IPS-NIHi7 (cell line): ENCODE results near the gene CROCC2.

ENCODE experiments used
- DNase-seq: peaks from one replicate; pipeline ENCODE4 v3.0.0; 2012; ENCODE audit warnings: mixed read lengths; ENCODE audit errors: extremely low spot score

Gene CROCC2

DNA sequence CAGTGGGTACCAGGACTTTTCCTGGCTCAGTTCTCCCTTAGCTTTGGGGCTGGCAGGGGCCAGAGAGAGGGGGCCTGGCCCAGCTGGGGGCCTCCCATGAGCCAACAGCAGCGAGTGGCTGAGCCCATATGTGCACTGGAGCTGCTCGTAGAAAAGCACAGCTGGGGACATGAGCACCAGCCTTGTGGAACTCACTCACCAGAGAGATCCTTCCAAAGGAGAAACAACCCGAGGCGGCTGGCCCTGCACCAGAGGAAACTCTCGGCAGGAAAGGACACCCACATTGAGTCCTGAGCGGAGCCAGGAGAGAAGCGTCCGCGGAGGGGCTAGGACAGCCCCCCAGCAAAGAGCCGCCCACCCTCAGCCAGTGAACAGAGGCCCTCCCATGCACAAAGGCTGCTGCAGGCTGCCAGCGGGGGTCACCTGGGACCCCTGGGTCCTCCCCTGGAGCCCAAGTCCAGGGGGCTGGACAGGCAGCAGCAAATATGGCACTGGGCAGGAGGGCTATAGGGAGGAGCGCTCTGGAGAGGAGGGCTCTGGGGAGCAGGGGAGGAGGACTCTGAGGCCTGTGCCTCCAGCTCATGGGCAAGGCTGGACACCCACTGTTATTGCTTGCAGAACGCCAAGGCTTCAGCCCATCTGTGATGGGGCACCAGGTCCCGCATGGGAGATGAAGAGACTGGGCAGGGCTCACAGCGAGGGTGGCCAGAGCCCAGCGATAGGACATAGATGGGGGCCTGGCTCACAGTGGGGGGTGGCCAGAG, 50.2 kb downstream of the CROCC2 start:
- no peak for DNase-seq

DNA sequence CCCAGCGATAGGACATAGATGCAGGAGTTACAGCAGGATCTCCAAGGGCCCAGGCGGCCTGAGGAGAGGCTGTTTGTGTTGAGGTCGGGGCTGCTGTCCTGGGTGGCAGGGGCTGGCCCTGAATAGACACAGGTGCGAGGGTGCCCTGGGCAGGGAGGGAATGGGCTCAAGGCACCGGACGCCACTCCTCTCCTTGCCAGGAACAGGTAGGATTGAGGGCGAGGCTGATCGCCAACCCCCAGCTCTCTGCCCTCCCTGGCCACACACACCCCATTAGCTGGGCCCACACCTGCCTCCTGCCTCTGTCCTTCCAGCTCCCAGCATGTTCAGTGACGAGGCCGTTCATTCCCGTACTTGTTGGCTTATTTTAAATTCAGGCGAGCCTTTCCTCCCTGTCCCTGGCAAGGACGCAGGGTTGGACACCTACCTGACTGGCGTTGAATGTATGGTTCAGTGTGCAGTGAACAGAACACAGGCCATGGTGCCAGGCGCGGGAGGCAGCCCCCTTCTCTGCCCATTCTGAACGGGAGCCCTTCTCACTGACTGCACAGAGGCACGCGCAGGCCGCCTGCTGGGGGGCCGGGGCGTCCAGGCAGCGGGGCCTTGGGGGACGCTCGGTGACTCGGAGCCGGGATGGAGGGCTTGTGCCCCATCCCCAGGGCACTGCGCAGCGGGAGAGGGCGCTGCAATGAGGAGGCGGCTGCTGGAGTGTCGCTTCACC, 51.0 kb downstream of the CROCC2 start:
- DNase-seq, result no peak

DNA sequence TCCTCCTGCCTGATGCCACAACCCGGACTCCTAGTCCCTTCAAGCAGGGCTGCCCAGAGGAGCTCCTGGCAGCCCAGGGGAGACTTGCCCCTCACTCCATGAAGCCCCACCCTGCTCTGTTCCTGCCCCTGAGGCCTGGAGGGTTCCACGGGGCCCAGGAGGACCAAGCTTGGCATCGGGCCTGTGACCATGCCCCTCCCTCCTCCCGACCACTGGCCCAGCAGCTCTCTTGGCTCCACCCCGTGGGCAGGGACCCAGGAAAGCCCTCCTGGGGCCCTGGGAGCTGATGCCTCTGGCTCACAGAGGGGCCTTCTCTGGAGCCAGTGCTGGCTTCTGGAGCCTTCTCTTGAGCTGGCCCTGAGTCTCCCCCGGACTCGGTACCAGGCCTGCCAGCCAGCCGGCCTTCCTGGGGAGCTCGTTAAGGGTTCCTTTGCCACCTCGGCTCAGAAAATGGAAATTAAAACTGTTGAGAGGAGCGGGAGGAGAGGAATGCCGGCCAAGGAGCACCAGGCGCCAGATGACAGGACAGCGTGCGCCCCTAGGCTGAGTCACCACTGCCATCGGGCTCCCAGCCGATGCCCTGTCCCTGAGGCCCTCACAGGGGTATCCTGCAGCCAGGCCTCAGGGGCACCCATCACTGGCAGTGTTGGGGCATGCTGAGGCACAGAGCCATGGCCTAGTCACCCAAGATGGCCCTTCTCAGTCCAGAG, 51.7 kb downstream of the CROCC2 start:
- DNase-seq, result no peak

DNA sequence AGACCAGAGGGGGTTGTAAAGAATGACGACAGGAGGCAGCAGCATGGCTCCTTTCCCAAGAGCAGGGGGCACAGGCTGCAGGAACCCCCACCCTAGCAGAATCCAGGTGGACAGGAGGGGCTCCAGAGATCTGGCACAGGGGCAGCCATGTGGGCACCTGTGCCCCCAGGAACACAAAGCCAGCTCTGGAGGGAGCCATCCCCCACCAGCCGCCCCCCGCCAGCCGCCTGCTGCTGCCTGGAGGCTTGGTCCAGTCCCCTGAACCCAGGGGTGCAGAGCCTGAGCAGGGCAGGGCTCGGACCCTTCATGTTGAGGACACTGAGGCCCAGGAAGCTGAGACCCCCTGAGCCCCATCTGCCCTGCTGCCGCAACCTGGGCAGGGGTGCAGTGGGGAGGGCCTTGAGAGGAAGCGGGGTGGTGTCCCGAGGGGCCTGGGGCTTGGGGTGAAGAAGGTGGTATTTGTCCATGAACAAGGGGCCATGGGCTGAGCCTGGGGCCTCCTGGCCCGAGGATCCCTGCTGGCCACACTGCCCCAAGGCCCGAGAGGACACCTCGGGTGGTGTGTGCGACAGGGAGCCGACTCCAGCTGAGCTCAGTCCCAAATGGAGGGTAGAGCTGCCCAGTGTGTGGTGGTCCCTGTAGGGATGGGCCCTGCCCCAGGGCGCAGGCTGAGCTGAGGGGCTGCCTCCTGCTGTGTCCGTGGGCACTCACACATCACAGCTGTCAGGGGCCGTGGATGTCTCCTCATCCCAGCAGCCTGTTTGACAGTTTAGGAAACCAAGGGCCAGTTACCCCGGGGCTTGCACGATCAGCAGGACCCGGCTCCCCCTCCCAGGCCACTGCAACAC, 52.5 kb downstream of the CROCC2 start:
- no peak for DNase-seq

DNA sequence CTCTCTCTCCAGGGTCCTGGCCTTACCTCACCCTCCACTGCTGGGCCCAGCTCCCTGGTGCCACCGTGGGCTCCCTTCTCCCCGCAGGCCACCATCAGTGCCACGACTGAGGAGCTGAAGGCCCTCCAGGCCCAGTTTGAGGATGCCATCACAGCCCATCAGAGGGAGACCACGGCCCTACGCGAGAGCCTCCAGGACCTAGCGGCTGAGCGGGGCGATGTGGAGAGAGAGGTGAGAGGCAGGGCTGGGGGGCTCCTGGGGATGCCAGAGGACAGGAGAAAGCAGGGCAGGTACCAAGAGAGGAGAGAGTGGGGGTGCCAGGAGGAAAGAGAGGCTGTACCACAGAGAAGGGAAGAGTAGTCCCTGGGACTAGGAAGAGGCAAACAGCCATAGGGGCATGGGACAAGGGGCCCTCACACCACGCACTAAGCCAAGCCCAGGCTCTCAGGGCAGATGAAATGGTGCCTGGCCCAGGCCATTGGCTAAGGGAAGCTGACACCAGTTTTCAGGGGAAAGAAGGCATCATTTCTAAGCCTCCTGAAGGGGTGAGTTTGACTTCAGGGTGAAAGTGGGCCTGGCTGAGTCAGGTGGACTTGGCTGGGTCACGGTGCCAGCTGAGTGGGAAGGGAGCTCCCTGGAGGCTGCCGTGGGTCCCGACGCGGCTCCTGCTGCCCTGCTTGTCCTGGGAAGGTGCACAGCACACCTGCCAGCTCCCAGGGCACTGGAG, 53.2 kb downstream of the CROCC2 start:
- DNase-seq, result no peak

DNA sequence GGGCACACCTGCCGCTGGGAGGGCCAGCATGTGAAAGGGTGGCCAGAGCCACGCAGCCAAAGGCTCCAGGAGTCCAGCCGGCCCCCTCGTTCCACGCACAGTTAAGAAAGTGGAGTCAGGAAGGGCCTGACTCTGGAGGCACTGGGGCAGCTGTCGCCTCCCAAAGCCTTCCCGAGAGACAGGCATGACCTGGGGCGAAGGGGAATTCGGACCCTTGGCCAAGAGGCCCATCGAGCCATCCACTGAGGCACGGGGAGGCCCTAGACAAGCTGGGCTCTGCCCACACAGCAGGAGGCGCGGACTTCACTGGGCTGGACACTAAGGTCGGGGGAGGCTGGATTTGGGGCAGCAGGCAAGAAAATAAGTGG, 53.8 kb downstream of the CROCC2 start:
- no peak for DNase-seq

DNA sequence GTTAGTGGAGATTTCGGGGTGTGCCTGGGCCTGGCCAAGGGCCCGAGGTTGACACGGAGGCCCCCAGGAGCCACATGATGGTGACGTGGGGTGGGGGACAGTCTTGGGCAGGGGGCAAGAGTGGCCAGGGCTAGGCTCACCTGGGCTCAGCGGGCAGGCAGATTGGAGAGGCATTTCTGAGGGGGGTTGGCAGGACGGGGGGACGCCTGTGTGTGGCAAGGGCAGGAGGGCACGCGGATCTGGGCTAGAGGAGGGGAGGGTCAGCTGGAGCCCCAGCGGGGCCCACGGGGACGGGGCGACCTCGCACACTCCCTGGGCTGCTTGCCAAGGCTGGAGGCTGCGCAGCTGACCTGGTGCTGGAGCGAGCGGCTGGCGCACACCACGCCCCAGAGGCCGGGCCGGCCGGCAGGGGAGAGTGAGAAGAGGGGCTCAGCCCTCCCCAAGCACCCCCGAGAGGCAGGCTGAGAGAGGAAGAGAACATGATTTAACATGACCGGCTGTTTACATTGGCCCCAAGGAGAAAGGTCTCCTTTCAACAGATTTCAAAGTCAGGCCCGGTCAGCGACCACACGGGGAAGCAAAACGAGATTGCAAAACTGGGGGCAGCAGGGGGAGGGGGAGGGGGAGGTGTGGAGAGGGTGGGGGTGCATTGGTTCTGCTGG, 54.3 kb downstream of the CROCC2 start:
- no peak for DNase-seq

DNA sequence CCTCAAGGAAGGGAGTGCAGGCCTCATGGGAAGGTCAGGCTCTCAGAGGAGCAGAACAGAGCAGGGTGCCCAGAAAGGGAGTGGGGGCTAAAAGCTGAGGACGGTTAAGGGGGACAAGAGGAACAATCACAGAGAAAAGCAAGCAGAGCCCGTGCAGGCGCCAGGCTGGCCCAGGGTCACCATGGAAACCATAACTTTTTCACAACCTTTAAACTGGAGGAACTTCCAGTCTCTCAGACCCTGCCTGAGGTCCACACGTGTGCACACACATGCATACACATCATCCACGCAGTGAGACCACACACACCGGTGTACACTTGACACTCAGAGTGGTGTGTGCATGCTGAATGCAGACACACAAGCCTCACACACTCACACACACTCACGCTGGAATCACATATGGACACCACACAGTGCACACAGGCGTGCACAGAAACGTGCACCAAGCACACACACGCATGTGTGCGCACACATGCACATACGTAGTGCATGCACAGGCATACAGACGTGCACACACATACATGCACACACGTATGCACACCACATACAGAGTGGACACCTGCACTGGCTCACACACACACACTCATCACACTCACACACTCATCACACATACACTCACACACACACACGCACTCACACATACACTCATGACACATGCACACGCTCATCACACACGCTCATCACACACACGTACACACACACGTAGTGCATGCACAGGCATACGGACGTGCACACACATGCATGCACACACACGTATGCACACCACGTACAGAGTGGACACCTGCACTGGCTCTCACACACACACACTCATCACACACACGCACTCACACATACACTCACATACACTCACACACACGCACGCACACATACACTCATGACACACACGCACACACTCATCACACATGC, 55.1 kb downstream of the CROCC2 start:
- DNase-seq, result no peak

DNA sequence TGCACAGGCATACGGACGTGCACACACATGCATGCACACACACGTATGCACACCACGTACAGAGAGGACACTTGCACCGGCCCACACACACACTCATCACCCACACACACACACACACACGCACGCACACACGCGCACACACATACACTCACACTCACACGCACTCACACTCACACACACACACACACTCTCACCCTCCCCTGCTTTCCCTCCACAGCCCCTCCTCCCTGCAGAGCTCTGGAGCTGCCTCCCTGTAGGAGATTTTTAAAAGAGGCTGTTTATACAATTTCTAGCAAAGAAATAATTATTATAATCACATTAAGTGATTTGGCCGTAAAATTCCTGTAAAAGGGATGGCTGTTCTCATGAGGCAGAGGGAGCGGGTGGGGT, 55.8 kb downstream of the CROCC2 start:
- DNase-seq, result no peak

DNA sequence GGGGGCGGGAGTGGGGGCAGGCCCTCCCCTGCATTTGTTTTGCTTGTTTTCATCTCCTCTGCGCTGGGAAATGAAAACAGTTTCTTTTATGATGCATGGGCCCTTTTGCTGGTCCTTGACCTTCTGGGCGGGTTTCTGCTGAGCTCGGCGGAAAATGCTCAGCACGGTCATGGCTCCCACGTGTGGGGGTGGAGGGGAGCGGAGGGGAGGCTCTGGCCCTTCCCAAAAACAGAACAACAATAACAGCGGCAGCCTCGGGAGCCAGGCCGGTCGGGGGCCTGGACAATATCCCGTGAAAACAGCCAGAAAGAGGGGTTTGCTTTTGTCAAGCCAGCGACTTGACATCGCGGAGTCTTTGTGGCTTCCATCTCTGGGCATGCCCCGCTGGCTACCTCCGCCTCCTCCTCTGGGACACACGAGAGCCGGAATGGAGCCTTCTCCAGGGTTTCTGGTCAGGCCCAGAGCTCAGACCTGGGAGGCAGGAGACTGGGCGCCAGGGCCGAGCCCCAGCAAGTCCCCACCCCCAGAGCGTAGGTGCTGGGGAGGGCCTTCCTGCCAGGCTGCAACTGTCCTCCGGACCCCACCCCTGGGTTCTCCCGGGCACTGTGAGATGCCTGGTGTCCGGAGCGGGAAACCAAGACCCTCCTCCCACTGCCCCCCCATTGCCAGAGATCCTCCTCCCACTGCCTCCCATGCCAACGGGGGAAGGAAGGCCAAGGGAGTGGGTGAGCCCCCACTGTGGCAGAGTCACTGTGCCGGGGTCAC, 56.3 kb downstream of the CROCC2 start:
- DNase-seq, result no peak

DNA sequence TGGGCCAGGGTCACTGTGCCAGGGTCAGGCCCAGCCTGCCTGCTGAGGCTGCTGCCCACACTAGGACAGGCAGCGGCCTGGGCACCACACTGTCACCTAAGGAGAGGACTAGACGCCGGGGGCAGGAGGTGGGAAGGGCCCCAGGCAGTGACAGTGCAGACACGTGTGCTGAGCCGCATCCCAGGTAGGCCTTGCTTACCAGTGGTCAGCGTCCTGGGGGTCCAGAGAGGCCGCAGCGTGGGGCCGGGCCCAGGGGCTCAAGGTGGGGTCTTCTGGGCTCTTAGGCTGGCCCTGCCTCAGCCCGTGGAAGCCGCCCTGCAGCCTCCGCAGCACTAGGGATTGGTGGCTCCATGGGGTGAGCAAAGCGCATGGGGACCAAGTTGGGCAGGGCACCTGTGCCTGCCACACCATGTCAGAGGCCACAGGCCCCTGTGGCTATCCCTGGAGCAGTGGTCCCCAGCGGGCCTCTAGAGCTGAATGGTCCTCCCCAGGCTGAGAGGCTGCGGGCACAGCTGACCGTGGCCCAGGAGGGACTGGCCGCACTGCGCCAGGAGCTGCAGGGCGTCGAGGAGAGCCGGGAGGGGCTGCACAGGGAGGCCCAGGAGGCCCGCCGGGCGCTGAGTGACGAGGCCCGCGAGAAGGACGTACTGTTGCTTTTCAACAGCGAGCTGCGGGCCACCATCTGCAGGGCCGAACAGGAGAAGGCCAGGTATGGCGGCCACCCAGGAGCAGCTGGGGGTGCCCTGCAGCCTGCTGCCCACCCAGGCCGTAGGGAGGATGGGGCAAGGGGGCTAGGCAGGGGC, 57.1 kb downstream of the CROCC2 start:
- DNase-seq, result no peak

DNA sequence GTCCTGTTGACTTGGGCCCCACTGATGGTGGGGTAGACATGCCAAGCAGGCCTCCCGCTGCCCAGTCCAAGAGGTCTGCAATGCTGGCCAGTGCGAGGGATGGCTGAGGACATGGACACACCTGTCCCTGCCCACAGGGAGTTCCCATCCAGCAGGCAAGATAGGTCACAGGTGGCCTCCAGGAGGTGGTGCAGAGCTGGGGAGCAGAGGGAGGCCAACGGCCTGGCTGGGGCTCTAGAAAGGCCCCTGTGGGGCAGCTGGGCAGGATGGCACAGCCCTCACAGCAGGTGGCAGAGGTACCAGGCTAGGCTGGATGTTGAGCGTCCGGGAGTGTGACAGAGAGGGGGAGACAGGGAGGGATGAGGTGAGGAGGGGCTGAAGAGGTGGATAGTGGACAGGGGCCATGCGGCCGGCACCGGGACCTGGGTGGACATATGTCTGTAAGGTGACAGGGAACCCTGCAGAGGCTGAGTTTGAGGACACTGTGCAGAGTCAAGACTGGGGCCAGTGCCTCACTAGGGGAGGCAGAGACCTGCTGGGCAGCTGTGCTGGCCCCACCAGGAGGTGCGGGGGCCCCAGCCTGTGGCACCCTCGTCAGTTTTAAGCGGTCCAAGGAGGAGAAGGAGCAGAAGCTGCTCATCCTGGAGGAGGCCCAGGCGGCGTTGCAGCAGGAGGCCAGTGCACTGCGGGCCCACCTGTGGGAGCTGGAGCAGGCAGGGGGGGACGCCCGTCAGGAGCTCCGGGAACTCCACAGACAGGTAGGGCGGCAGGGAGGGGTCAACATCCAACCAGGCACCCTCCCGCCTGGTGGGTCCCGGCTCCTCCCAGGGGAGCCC, 58.0 kb downstream of the CROCC2 start:
- no peak for DNase-seq

DNA sequence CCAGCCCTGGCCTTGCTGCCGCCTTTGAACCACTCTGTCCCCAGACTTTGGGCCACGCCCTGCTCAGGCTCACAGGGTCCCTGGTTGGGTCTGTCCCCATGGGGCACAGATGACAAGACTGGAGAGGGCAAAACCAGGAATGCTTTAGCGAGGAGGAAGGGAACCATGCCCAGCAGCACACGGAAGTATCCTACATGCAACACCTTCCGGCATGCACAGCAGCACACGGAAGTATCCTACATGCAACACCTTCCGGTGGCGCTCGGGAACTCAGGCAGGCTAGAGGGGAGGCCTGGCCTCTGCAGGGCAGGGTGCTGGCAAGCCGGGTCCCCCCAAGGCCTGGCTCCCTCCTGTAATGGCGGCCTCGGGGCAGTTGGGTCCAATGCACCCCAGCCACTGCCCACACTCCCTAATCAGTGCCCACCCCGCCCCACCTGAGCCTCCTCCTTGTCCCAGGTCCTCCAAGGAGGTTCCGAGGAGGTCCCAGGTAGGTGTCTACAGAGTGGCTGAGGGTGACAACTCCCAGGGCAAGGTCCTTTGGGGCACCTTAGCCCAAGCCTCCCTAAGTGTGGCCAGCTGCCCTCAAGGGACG, 58.7 kb downstream of the CROCC2 start:
- DNase-seq, result no peak

DNA sequence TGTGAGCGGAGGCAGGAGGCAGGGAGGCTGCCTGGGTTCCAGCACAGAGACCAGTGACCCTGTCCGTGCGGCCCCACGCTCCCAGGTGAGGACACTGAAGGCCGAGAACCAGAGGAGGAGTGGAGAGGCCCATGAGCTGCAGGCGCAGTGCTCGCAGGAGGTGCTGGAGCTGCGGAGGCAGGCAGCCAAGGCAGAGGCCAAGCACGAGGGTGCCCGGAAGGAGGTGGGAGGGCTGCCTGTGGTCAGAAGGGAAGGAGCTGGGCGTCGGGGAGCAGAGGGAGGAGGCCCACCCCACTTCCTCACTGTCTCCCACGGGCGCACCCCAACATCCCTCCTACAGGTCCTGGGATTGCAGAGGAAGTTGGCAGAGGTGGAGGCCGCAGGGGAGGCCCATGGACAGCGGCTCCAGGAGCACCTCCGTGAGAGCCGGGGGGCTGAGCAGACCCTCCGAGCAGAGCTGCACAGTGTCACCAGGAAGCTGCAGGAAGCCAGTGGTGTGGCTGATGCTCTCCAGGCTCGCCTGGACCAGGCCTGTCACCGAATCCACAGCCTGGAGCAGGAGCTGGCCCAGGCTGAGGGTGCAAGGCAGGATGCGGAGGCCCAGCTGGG, 59.3 kb downstream of the CROCC2 start:
- no peak for DNase-seq

DNA sequence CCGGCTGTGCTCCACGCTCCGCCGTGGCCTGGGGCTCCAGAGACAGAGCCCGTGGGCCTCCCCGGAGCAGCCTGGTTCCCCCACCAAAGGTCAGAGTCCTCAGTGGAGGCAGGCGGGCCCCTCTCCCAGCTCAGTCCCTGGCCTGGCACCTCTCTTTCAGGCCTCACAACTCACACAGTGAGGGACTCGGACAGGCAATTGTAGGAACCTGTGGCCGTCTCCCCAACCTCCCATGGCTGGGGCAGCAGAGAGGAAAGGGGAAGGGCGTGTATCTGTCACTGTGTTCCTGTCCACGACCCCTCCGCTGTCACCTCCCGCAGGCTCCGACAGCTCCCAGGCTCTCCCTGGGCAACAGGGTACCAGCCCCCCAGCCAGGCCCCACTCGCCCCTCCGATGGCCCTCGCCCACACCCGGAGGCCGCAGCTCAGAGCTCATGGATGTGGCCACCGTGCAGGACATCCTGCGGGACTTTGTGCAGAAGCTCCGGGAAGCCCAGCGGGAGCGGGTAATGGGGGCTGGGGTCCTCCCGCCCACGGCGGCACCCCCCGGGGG, 59.8 kb downstream of the CROCC2 start:
- no peak for DNase-seq

DNA sequence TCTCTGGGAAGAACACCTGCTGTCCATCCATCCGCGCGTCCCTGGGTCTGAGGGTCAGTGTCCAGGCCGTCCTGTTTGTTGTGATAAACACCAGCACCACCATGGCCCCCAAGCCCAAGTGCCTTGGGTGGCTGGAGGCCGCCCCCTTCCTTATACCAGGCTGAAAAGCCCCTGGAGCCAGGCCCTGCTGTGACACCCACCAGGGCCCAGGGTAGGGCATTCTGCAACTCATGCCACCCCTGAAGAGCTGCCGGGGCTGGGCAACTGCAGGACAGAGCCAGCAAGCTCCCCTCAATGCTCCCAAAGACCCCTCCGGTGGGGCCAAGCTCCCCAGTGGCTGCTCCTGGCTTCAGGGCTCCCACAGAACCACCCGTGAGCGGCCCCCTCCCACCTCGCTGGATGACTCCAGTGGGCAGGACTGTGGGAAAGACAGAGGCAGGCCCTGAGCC, 60.3 kb downstream of the CROCC2 start:
- DNase-seq, result no peak
